H1 (cell line): ENCODE data around the gene MAPT. TPM values are rescaled to one million over a fixed set of nuclear protein-coding genes. Genes with fewer than 3 reads are reported as not detected.
"Not testable (repeated sequence)": the region's sequence is repeated elsewhere in the genome, so short reads cannot be mapped to it uniquely, and the experiment has no call there.

Experiments used
- CTCF ChIA-PET: fragments of 300-600 bp; sonication (Branson Sonifier 250); formaldehyde crosslinking; loops from one replicate; lab custom pipeline; 2021; ENCODE audit not compliant: partially characterized antibody; lab: Charles Lee
- POLR2A ChIA-PET: fragments of 300-600 bp; sonication (Branson Sonifier 250); formaldehyde crosslinking; loops from one replicate; lab custom pipeline; 2021; ENCODE audit warnings: inconsistent platforms; ENCODE audit not compliant: partially characterized antibody; lab: Charles Lee
- DNase-seq, 2 experiments: peaks; one replicate each; pipeline versions ENCODE4 v3.0.0 to v3.0.0-alpha.2; 2010 to 2022; ENCODE audit warnings: low spot score in 2 of 2, low read depth in 1 of 2, mixed read lengths in 1 of 2
- FAIRE-seq: peaks from 2 replicates; lab custom pipeline; 2011; peaks lifted over from hg19 to GRCh38; lab: Jason Lieb, UNC
- H2AFZ ChIP-seq: 2 replicates; pipeline ENCODE4 v1.8.1; 2012; ENCODE audit warnings: low read length, inconsistent platforms
- H2AK5ac ChIP-seq: 2 replicates; pipeline ENCODE4 v1.6.1; 2013; ENCODE audit warnings: low read depth, low read length
- H2BK120ac ChIP-seq: replicated peaks from 2 replicates; pipeline ENCODE3; 2013; ENCODE audit warnings: low read depth, low read length, inconsistent platforms
- H2BK12ac ChIP-seq: 2 replicates; pipeline ENCODE4 v1.6.1; 2013; ENCODE audit warnings: low read depth, low read length
- H2BK15ac ChIP-seq: 2 replicates; pipeline ENCODE4 v1.6.1; 2013; ENCODE audit warnings: low read length
- H2BK20ac ChIP-seq: 2 replicates; pipeline ENCODE4 v1.6.1; 2013; ENCODE audit warnings: low read length
- H2BK5ac ChIP-seq: 2 replicates; pipeline ENCODE4 v1.6.1; 2013; ENCODE audit warnings: low read depth, low read length
- H3K14ac ChIP-seq: 2 replicates; pipeline ENCODE4 v1.6.1; 2013; ENCODE audit warnings: inconsistent platforms; ENCODE audit not compliant: insufficient read length
- H3K18ac ChIP-seq: 2 replicates; pipeline ENCODE4 v1.6.1; 2013; ENCODE audit warnings: low read length; ENCODE audit errors: extremely low read depth
- H3K23ac ChIP-seq: 2 replicates; pipeline ENCODE4 v1.6.1; 2013; ENCODE audit warnings: inconsistent platforms; ENCODE audit not compliant: insufficient read length
- H3K23me2 ChIP-seq: 2 replicates; pipeline ENCODE4 v1.6.1; 2013; ENCODE audit warnings: low read depth, low read length
- H3K27ac ChIP-seq: 2 replicates; pipeline ENCODE4 v1.6.1; 2011; ENCODE audit warnings: low read depth, low read length, inconsistent platforms
- H3K27me3 ChIP-seq, 4 experiments: replicated peaks in 1 of 4; 1 replicate in 1 of 4; 2 replicates in 3 of 4; pipeline versions ENCODE4 v1.6.1 to v1.8.1; 2011 to 2013; ENCODE audit warnings: low read length in 3 of 4, mild to moderate bottlenecking in 3 of 4, inconsistent platforms in 2 of 4, mixed read lengths in 2 of 4, moderate library complexity in 1 of 4; ENCODE audit not compliant: control insufficient read depth in 3 of 4, insufficient read depth in 3 of 4; ENCODE audit errors: extremely low read depth in 1 of 4
- H3K36me3 ChIP-seq, 4 experiments: 2 replicates each; pipeline versions ENCODE4 v1.6.1 to v1.8.1; 2011 to 2013; ENCODE audit warnings: mild to moderate bottlenecking in 4 of 4, low read length in 3 of 4, moderate library complexity in 2 of 4, control low read depth in 1 of 4, inconsistent platforms in 1 of 4; ENCODE audit not compliant: insufficient read depth in 4 of 4, control insufficient read depth in 2 of 4
- H3K4ac ChIP-seq: replicated peaks from 2 replicates; pipeline ENCODE3; 2013; ENCODE audit warnings: low read length, low read depth, mixed read lengths, inconsistent platforms; ENCODE audit not compliant: insufficient read length
- H3K4me1 ChIP-seq, 4 experiments: replicated peaks in 1 of 4; 1 replicate in 1 of 4; 2 replicates in 3 of 4; pipeline versions ENCODE4 v1.6.1 to v1.8.1; 2011 to 2013; ENCODE audit warnings: low read length in 3 of 4, inconsistent platforms in 2 of 4, mixed read lengths in 1 of 4; ENCODE audit not compliant: insufficient read depth in 4 of 4, control insufficient read depth in 3 of 4
- H3K4me2 ChIP-seq, 2 experiments: 2 replicates each; pipeline versions ENCODE4 v1.6.1 to v1.8.1; 2011 to 2013; ENCODE audit warnings: low read depth in 2 of 2, low read length in 2 of 2, control low read depth in 1 of 2, inconsistent platforms in 1 of 2, mild to moderate bottlenecking in 1 of 2; ENCODE audit not compliant: insufficient read depth in 1 of 2
- H3K4me3 ChIP-seq, 4 experiments: fragments of 200-600, 300-600 bp in 1 of 4; sonication (generic), shearing (Covaris generic), sonication (Bioruptor Twin) in 1 of 4; 2 replicates each; pipeline versions ENCODE4 v1.5.1 to v1.8.1; 2011 to 2016; ENCODE audit warnings: low read length in 4 of 4, low read depth in 3 of 4, control low read depth in 2 of 4, inconsistent platforms in 2 of 4, mild to moderate bottlenecking in 2 of 4, mixed read lengths in 1 of 4, moderate library complexity in 1 of 4; ENCODE audit not compliant: insufficient read depth in 2 of 4; ENCODE audit errors: extremely low read depth in 1 of 4
- H3K56ac ChIP-seq: replicated peaks from 2 replicates; pipeline ENCODE3; 2013; ENCODE audit warnings: low read depth, mild to moderate bottlenecking, mixed read lengths, low read length, inconsistent platforms; ENCODE audit not compliant: insufficient read length
- H3K79me1 ChIP-seq: 2 replicates; pipeline ENCODE4 v1.6.1; 2013; ENCODE audit warnings: low read depth, low read length, control low read depth
- H3K79me2 ChIP-seq, 2 experiments: 2 replicates each; pipeline versions ENCODE4 v1.6.1 to v1.8.1; 2012 to 2013; ENCODE audit warnings: low read length in 2 of 2, mild to moderate bottlenecking in 2 of 2, inconsistent platforms in 1 of 2; ENCODE audit not compliant: insufficient read depth in 2 of 2, control insufficient read depth in 1 of 2
- H3K9ac ChIP-seq, 4 experiments: replicated peaks in 1 of 4; 1 replicate in 1 of 4; 2 replicates in 3 of 4; pipeline versions ENCODE4 v1.6.1 to v1.8.1; 2011 to 2013; ENCODE audit warnings: low read depth in 3 of 4, low read length in 3 of 4, control low read depth in 2 of 4, mild to moderate bottlenecking in 2 of 4, moderate library complexity in 2 of 4, inconsistent platforms in 1 of 4; ENCODE audit errors: extremely low read depth in 1 of 4
- H3K9me3 ChIP-seq, 2 experiments: 2 replicates each; pipeline versions ENCODE4 v1.6.1 to v1.8.1; 2012 to 2013; ENCODE audit warnings: mild to moderate bottlenecking in 2 of 2, moderate library complexity in 2 of 2, control low read depth in 1 of 2, inconsistent platforms in 1 of 2, low read depth in 1 of 2, low read length in 1 of 2, mixed read lengths in 1 of 2; ENCODE audit not compliant: insufficient read depth in 2 of 2
- H4K20me1 ChIP-seq, 2 experiments: replicated peaks in 1 of 2; 2 replicates each; pipeline versions ENCODE3 to v1.8.1; 2011 to 2013; ENCODE audit warnings: inconsistent platforms in 2 of 2, low read length in 2 of 2, mild to moderate bottlenecking in 1 of 2; ENCODE audit not compliant: insufficient read depth in 2 of 2, control insufficient read depth in 1 of 2
- H4K5ac ChIP-seq: 2 replicates; pipeline ENCODE4 v1.6.1; 2013; ENCODE audit warnings: low read length, low read depth, mixed read lengths, inconsistent platforms; ENCODE audit not compliant: insufficient read length
- H4K8ac ChIP-seq: 2 replicates; pipeline ENCODE4 v1.8.0; 2013; ENCODE audit warnings: mild to moderate bottlenecking, moderate library complexity, low read length, inconsistent platforms; ENCODE audit not compliant: insufficient read depth; ENCODE audit errors: extremely low read depth
- H4K91ac ChIP-seq: replicated peaks from 2 replicates; pipeline ENCODE3; 2013; ENCODE audit warnings: low read length, mixed read lengths, inconsistent platforms; ENCODE audit not compliant: insufficient read length
- WGBS, 2 experiments: shearing (Covaris generic) in 1 of 2; methylation state at CpG; one replicate each; pipeline versions ENCODE4 v1.1.6 to v1.1.7; 2013 to 2015; ENCODE audit warnings: low lambda C conversion rate in 2 of 2, mixed read lengths in 2 of 2, inconsistent platforms in 1 of 2, low coverage in 1 of 2, missing lambda C conversion rate in 1 of 2; ENCODE audit not compliant: insufficient replicate concordance in 2 of 2, insufficient coverage in 1 of 2, insufficient read length in 1 of 2; ENCODE audit errors: extremely low coverage in 1 of 2, missing lambda C conversion rate in 1 of 2; 5-methylcytosine and 5-hydroxymethylcytosine counted together
- polyA plus RNA-seq, 7 experiments: library from polyadenylated mRNA; depleted of rRNA in 3 of 7; stranded (reverse) in 5 of 7; unstranded in 2 of 7; fragments of >200 nt in 5 of 7; fragments of 200-250 nt in 2 of 7; gene quantifications; 1 replicate in 5 of 7; 2 replicates in 1 of 7; 4 replicates in 1 of 7; pipeline versions ENCODE4 v1.2.1 to v1.2.3, GENCODE V29; 2011 to 2013; ENCODE audit warnings: missing spikeins in 2 of 7, mixed read lengths in 2 of 7
- total RNA-seq: library from RNA; stranded (reverse); fragmentation: NEBNext Ultra II Directional; extraction: Animal tissue kit (Norgen Biotek cat#: 25700); gene quantifications from 2 replicates; pipeline ENCODE4 v1.2.1, GENCODE V29; 2021

The MAPT gene
- total and polyA plus RNA-seq, 2 of the 8 experiments (the other 6 are each of a cell fraction or from before 2014, with no cell fraction given) = 0.54 to 1.7 TPM

- H2AFZ ChIP-seq, H3K14ac ChIP-seq, H3K27ac ChIP-seq, H3K9ac ChIP-seq, H3K4me3 ChIP-seq, H3K4me2 ChIP-seq, H3K36me3 ChIP-seq, H3K27me3 ChIP-seq, CTCF ChIA-PET, DNase-seq, H3K4ac ChIP-seq, H4K5ac ChIP-seq, H2BK120ac ChIP-seq, H3K23ac ChIP-seq, POLR2A ChIA-PET, H2BK20ac ChIP-seq, H2BK15ac ChIP-seq, H3K9me3 ChIP-seq, H3K79me1 ChIP-seq, H2BK12ac ChIP-seq, H3K4me1 ChIP-seq, H2AK5ac ChIP-seq, H4K91ac ChIP-seq, H4K8ac ChIP-seq, H2BK5ac ChIP-seq, FAIRE-seq, H3K18ac ChIP-seq, H4K20me1 ChIP-seq, H3K23me2 ChIP-seq, H3K79me2 ChIP-seq, H3K56ac ChIP-seq: not testable (repeated sequence)
- 90% methylated on average over 5 of the region's 5 CpGs; no CpG with 5 or more reads in 1 of the 2 experiments for WGBS, 2 experiments
Observed at GRCh38 chr17:45913030-45913429, 18.7 kb downstream of the MAPT start.
